ENCODE results near the gene GALE. TPM values are rescaled to one million over a fixed set of nuclear protein-coding genes. Genes with fewer than 3 reads are reported as not detected.
A peak's percentile ranks its signal among the peaks of the same experiment; 100 is the strongest.
"Not testable (repeated sequence)": the region's sequence is repeated elsewhere in the genome, so short reads cannot be mapped to it uniquely, and the experiment has no call there.

GALE gene
- total RNA-seq: 10 to 100 TPM; 27.4 to 35.6 TPM

DNA sequence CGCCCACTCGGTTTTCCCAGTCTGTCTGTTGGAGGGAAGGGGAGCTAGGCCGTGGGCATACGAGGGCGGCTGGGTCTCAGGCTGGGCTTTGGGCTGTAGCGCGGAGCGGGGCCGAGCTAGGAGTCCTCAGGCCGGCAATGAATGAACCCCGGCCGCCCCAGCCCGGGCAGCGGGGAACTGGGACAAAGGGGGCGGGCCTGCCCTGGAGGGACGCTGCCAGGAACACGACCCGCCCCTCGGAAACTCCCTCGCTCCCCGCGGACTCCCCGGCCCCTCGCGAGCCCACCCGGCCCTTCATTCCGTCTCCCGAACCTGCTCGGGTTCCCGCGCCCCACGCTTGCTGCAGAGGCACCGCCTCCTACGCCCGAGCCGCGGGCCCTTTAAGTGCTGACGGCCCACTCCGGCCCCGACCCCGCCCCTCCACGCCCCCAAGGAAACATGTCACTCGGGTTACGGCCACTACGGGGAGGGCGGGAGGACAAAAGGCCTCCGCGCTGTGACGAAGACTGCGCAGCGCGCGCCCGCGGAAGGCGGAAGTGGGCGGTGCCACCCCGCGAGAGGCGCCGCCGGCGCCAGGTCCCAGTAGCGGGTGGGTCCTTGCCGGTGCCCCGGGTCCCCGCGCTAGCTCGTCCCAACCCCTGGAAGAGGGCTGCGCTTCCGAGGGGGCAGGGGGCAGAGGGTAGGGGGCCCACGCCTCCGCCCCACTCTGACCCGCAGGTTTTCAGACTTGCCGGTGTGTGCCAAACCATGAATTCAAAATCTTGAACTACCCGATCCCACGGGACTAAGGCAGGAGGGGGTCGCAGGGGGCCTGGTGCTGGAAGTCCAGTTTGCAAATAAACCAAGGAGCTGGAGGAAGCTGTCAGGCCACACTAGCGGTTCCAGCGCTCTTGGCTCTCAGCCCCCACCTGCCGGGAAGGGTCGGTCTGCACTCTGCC lies at the start of gene GALE:
Gene GALE, minus strand, starts transcription at position 355 of the 938 bp plus-strand sequence. CDS start 1,747 bp downstream, outside the sequence.
- Mint-ChIP-seq H3K27me3 (no peaks in the 10 kb centered on the region), H3K4me3 (peak within 1 kb of the TSS; percentile 86), H3K27ac (peak within 1 kb of the TSS; percentile 84), H3K9me3 (ENCODE audit: low read depth) (no peaks in the 10 kb centered on the region), H3K4me1 (peaks cover 13% of the 10 kb centered on the region), H3K36me3 (ENCODE audit: low read depth) (peaks cover 16% of the 10 kb centered on the region)
- DNase-seq: peak; percentile 99
- ATAC-seq: peak; percentile 84
- ChIA-PET CTCF (interaction anchor here (0.8 to 5.3 kb wide), 9 partner anchors 9 to 944 kb away, joined by 3 to 22 read pairs (median 4); partner anchors contain the start of genes CLIC4, HMGCL and PITHD1), POLR2A (interaction anchor here (0.7 to 2.1 kb wide), 5 partner anchors 9 to 267 kb away, joined by 3 to 6 read pairs (median 4); partner anchors contain the start of genes HMGCL, LYPLA2 and PITHD1)
- intact Hi-C loops (cut with DNase I, micrococcal nuclease): loop anchor here (1.0 to 10.0 kb wide), 14 partner anchors 9 to 843 kb away; partner anchors contain the start of genes HMGCL (in 2 of the 2), LYPLA2 (in 2 of the 2), PNRC2 (in 2 of the 2) and ELOA (in 1 of the 2)

DNA sequence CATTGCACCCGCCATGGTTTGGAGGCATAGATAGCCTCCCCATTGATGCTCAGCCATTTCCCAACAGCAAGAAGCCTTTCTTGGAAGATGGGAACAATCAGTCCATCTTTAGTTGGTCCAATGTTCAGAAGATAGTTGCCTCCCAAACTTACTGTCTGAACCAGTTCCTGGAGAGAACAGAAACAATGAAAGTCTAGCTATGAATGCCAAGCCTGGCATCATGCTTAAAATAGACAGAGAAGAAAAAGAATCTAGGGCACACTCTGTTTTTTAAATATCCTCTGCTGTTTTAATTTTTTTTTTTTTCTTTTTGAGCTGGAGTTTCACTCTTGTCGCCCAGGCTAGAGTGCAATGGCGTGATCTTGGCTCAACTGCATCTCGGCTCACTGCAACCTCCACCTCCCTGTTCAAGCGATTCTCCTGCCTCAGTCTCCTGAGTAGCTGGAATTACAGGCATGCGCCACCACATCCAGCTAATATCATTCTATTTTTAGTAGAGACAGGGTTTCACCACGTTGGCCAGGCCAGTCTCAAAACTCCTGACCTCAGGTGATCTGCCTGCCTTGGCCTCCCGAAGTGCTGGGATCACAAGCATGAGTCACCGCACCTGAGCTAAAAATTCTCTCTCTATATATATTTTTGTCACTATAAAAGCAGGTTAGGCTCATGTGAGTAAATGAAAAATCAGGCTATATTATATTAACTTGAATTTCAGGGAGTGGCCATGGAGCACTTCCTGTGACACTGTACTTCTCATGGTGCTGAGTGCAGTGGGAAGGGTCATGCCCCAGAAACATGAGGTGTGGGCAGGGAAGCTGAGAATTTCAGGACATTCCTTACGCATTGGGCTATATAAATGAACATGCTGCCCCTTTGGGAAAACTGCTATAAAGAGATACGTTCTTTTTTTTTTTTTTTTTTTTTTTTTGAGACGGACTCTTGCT lies 48.4 kb upstream of the GALE start:
- peaks cover 32% of the 10 kb centered on the region for H3K36me3 Mint-ChIP-seq (ENCODE audit: low read depth)
- no peaks in the 10 kb centered on the region for H3K27me3 Mint-ChIP-seq
- no peak overlapping the region for H3K27ac Mint-ChIP-seq
- intact Hi-C loops (cut with DNase I, micrococcal nuclease): no loop called here
- no peak for DNase-seq
- no peaks in the 10 kb centered on the region for H3K4me1 Mint-ChIP-seq
- H3K4me3 Mint-ChIP-seq: no peak overlapping the region
- CTCF ChIA-PET: interaction anchor here (0.8 to 1.4 kb wide), 3 partner anchors 33 to 67 kb away, joined by 3 read pairs; no protein-coding TSS in a partner anchor
- peaks cover 4% of the 10 kb centered on the region for H3K9me3 Mint-ChIP-seq (ENCODE audit: low read depth)
- ATAC-seq: no peak
- POLR2A ChIA-PET: interaction anchor here (0.7 kb wide), 1 partner anchor 37 kb away, joined by 3 read pairs; no protein-coding TSS in a partner anchor

DNA sequence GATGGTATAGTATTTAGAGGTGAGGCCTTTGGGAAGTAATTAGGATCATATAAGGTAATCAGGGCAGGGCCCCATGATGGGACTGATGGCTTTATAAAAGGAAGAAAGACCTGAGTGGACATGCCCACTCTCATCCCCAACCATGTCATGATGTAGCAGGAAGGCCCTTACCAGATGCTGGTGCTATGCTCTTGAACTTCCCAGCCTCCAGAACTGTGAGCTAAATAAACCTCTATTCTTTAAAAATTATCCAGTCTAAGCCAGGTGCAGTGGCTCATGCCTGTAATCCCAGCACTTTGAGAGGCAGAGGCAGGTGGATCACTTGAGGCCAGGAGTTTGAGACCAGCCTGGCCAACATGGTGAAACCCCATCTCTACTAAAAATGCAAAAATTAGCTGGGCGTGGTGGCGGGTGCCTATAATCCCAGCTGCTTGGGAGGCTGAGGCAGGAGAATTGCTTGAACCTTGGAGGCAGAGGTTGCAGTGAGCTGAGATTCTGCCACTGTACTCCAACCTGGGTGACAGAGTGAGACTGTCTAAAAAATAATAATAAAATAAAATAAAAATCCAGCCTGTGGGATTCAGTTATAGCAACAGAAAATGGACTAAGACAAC lies 47.0 kb upstream of the GALE start:
- intact Hi-C loops (cut with DNase I, micrococcal nuclease); H3K4me3 Mint-ChIP-seq; POLR2A ChIA-PET; H3K9me3 Mint-ChIP-seq (ENCODE audit: low read depth); DNase-seq; H3K4me1 Mint-ChIP-seq; H3K27ac Mint-ChIP-seq; H3K27me3 Mint-ChIP-seq; ATAC-seq: not testable (repeated sequence)
- CTCF ChIA-PET: interaction anchor here (0.6 kb wide), 1 partner anchor 78 kb away, joined by 3 read pairs; no protein-coding TSS in a partner anchor
- peaks cover 29% of the 10 kb centered on the region for H3K36me3 Mint-ChIP-seq (ENCODE audit: low read depth)

DNA sequence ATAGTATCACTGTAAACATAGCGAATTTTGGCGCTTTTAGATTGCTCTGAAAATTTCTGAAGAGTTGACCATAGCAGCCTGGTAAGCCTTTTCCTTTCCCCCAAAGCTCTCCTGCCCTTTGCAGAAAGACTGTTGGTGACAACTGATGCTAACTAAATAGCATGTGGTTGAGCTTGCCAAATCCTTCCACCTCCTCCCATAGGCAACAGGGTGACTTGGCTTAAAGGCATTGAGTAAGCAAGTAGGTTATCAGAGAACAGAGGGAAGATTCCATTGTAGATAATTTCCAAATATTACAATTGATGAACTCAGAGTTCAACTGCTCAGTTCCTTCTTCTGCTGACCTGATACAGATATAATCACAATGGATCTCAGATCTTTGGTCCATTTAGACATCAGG lies 44.6 kb upstream of the GALE start:
- no peak for DNase-seq
- ATAC-seq: no peak
- Mint-ChIP-seq H3K27me3 (no peaks in the 10 kb centered on the region), H3K27ac (no peak overlapping the region), H3K4me1 (no peaks in the 10 kb centered on the region), H3K4me3 (no peak overlapping the region), H3K9me3 (ENCODE audit: low read depth) (peaks cover 4% of the 10 kb centered on the region), H3K36me3 (ENCODE audit: low read depth) (peaks cover 22% of the 10 kb centered on the region)
- POLR2A ChIA-PET: interaction anchor here (0.6 kb wide), 1 partner anchor 321 kb away, joined by 4 read pairs; no protein-coding TSS in a partner anchor
- CTCF ChIA-PET: interaction anchor here (0.6 to 0.7 kb wide), 2 partner anchors 726 to 1287 kb away, joined by 3 read pairs; no protein-coding TSS in a partner anchor
- intact Hi-C loops (cut with DNase I, micrococcal nuclease): no loop called here

DNA sequence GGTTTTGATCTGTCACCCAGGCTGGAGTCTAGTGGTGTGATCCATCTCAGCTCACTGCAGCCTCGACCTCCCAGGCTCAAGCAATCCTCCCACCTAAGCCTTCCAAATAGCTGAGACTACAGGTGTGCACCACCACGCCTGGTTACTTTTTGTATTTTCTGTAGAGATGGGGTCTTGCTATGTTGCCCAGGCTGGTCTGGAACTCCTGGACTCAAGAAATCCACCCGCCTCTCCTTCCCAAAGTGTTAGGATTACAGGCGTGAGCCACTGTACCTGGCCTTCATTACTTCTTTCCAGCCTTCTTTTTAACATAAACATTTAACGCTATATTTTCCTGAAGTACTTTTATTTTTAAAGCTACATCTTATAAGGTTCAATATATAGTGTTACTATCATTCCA lies 43.1 kb upstream of the GALE start:
- H3K27me3 Mint-ChIP-seq: no peaks in the 10 kb centered on the region
- no peak overlapping the region for H3K4me3 Mint-ChIP-seq
- DNase-seq (no peak), ATAC-seq (no peak)
- ChIA-PET CTCF (interaction anchor here (0.9 to 1.2 kb wide), 3 partner anchors 25 to 72 kb away, joined by 3 to 6 read pairs (median 3); partner anchors contain the start of gene FUCA1), POLR2A (no interaction called here)
- H3K27ac Mint-ChIP-seq: no peak overlapping the region
- H3K9me3 Mint-ChIP-seq (ENCODE audit: low read depth): peaks cover 4% of the 10 kb centered on the region
- intact Hi-C loops (cut with DNase I, micrococcal nuclease): no loop called here
- H3K36me3 Mint-ChIP-seq (ENCODE audit: low read depth): peaks cover 19% of the 10 kb centered on the region
- H3K4me1 Mint-ChIP-seq: no peaks in the 10 kb centered on the region

DNA sequence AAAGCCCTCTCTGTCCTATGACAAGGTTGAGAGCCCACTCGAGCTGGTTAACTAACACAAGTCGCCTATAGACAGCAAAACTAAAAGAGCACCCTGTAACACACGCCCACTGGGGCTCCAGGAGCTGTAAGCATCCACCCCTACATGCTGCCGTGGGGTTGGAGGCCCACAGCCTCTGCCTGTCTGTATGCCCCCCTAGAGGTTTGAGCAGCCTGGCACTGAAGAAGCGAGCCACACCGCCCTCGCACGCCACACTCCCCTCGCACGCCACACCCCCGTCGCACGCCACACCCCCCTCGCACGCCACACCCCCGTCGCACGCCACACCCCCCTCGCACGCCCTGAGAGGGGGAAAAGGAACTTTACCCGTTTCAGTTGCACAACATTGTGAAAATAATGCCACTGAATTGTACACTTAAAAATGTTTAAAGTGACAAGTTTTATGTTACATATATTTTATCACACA lies 37.9 kb upstream of the GALE start:
- H3K27me3 Mint-ChIP-seq: peaks cover 5% of the 10 kb centered on the region

DNA sequence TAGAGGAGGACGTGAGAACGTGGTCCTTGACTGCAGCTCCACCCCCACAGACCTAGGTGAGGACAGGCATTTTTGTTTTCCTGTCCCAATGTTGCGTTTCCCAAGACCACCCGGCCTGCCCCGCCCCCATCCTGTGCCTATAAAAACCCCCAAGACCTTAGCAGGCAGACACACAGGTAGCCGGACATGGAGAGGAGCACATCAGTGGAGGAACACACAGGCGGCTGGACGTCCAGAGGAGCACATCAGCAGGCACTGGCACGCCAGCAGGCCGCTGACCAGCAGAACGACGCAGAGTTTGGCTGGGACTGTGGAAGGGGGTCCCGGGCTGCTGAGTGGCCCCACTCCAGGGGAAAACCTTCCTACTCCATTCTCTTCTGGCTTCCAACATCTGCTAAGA lies 37.4 kb upstream of the GALE start:
- intact Hi-C loops (cut with DNase I, micrococcal nuclease): loop anchor here (1.0 kb wide), 4 partner anchors 13 to 354 kb away; partner anchors contain the start of genes HMGCL (in 2 of the 2), ASAP3 (in 1 of the 2), FUCA1 (in 1 of the 2) and GALE (in 1 of the 2)
- Mint-ChIP-seq H3K27me3 (peaks cover 5% of the 10 kb centered on the region), H3K36me3 (ENCODE audit: low read depth) (no peaks in the 10 kb centered on the region), H3K4me1 (peaks cover 5% of the 10 kb centered on the region), H3K9me3 (ENCODE audit: low read depth) (no peaks in the 10 kb centered on the region), H3K4me3 (no peak overlapping the region), H3K27ac (no peak overlapping the region)
- ChIA-PET CTCF (interaction anchor here (0.7 to 1.1 kb wide), 2 partner anchors 9 to 312 kb away, joined by 3 to 5 read pairs; no protein-coding TSS in a partner anchor), POLR2A (interaction anchor here (0.6 kb wide), 1 partner anchor 703 kb away, joined by 4 read pairs; no protein-coding TSS in a partner anchor)
- ATAC-seq (no peak), DNase-seq (peak; percentile 15)

More for the DNA sequence above, 37.9 kb upstream of the GALE start:
- POLR2A ChIA-PET: interaction anchor here (0.6 kb wide), 1 partner anchor 703 kb away, joined by 4 read pairs; no protein-coding TSS in a partner anchor
- peak overlapping the region; percentile 45 for H3K4me3 Mint-ChIP-seq
- no peaks in the 10 kb centered on the region for H3K36me3 Mint-ChIP-seq (ENCODE audit: low read depth)
- DNase-seq (peak; percentile 84), ATAC-seq (peak; percentile 98)
- H3K4me1 Mint-ChIP-seq: peaks cover 5% of the 10 kb centered on the region
- CTCF ChIA-PET: interaction anchor here (0.6 to 1.4 kb wide), 5 partner anchors 10 to 312 kb away, joined by 3 to 6 read pairs (median 5); no protein-coding TSS in a partner anchor
- intact Hi-C loops (cut with DNase I, micrococcal nuclease): loop anchor here (1.0 kb wide), 4 partner anchors 13 to 354 kb away; partner anchors contain the start of genes HMGCL (in 2 of the 2), ASAP3 (in 1 of the 2), FUCA1 (in 1 of the 2) and GALE (in 1 of the 2)
- no peak overlapping the region for H3K27ac Mint-ChIP-seq
- no peaks in the 10 kb centered on the region for H3K9me3 Mint-ChIP-seq (ENCODE audit: low read depth)

DNA sequence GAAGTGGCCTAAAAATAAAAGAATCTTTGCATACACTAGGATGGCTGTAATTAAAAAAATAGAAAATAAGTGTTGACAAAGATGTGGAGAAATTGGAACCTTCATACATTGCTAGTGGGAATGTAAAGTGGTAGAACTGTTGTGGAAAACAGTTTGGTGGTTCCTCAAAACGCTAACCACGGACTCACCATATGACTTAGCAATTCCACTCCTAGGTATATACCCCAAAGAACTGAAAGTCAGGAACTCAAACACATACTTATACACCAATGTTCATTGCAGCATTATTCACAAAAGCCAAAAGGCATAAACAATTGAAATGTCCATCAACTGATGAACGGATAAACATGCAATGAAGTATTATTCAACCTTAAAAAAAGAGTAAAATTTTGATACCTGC lies 35.5 kb upstream of the GALE start:
- H3K36me3 Mint-ChIP-seq (ENCODE audit: low read depth): no peaks in the 10 kb centered on the region
- intact Hi-C loops (cut with DNase I, micrococcal nuclease): no loop called here
- no peaks in the 10 kb centered on the region for H3K9me3 Mint-ChIP-seq (ENCODE audit: low read depth)
- no peak for DNase-seq
- H3K27me3 Mint-ChIP-seq: peaks cover 5% of the 10 kb centered on the region
- H3K27ac Mint-ChIP-seq: no peak overlapping the region
- H3K4me1 Mint-ChIP-seq: peaks cover 5% of the 10 kb centered on the region
- ChIA-PET CTCF (no interaction called here), POLR2A (no interaction called here)
- no peak overlapping the region for H3K4me3 Mint-ChIP-seq
- ATAC-seq: no peak

DNA sequence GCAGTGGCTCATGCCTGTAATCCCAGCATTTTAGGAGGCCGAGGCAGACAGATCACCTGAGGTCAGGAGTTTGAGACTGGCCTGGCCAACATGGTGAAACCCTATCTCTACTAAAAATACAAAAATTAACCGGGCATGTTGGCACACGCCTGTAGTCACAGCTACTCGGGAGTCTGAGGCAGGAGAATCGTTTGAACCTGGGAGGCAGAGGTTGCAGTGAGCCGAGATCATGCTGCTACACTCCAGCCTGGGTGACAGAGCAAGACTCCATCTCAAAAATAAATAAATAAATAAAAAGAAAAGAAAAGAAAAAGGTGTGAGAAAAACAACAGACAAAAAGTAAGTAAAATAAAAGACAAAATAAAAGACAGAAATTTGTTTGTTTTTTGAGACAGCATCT lies 33.6 kb upstream of the GALE start:
- POLR2A ChIA-PET; H3K27ac Mint-ChIP-seq; H3K4me3 Mint-ChIP-seq; H3K4me1 Mint-ChIP-seq; DNase-seq; ATAC-seq; H3K27me3 Mint-ChIP-seq; intact Hi-C loops (cut with DNase I, micrococcal nuclease); H3K36me3 Mint-ChIP-seq (ENCODE audit: low read depth); H3K9me3 Mint-ChIP-seq (ENCODE audit: low read depth): not testable (repeated sequence)
- CTCF ChIA-PET: interaction anchor here (0.9 to 1.2 kb wide), 3 partner anchors 9 to 48 kb away, joined by 3 to 4 read pairs (median 3); partner anchors contain the start of gene HMGCL

DNA sequence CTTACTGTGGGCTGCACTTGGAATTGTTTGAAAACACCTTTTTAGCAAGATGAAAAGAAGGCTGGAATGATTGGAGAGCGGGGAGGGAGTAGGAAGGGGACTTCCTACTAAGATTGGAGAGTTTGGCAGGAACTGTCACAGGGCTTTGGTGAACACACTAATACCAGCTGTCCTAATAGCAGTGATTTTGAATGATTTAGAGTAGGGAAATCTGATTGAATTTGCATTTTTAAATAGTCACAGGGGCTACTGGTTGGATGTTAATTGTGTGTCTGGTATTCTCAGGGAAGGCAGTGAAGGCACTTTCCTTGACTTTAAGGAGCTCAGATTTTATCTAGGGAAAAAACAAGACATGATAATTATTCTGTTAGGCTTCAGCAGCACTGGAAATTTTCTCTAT lies 27.2 kb upstream of the GALE start:
- H3K27ac Mint-ChIP-seq: no peak overlapping the region

More for the DNA sequence above, 27.2 kb upstream of the GALE start:
- ATAC-seq (no peak), DNase-seq (no peak)
- H3K9me3 Mint-ChIP-seq (ENCODE audit: low read depth): no peaks in the 10 kb centered on the region
- CTCF ChIA-PET: no interaction called here
- no peak overlapping the region for H3K4me3 Mint-ChIP-seq
- POLR2A ChIA-PET: no interaction called here
- intact Hi-C loops (cut with DNase I, micrococcal nuclease): no loop called here
- H3K4me1 Mint-ChIP-seq: peaks cover 19% of the 10 kb centered on the region
- no peaks in the 10 kb centered on the region for H3K36me3 Mint-ChIP-seq (ENCODE audit: low read depth)
- H3K27me3 Mint-ChIP-seq: no peaks in the 10 kb centered on the region

Data from activated CD4-positive, alpha-beta T cell treated with anti-CD3 and anti-CD28 coated beads for 36 hours (primary cell).